SU-DHL-6 (cell line): ENCODE measurements around the gene CCNB1IP1.
"Not testable (repeated sequence)": the region's sequence is repeated elsewhere in the genome, so short reads cannot be mapped to it uniquely, and the experiment has no call there.

Experiments used
- EZH2phosphoT487 ChIP-seq: fragments of 200-600 bp; sonication (generic), shearing (Covaris generic); conservative IDR thresholded peaks from 2 replicates; pipeline ENCODE4 v1.6.1; 2018; ENCODE audit warnings: mild to moderate bottlenecking, antibody characterized with exemption, low read length, moderate library complexity, mixed read lengths
- TF ChIP-seq, protein P1 (sequence below): fragments of 200-600 bp; sonication (generic); IDR thresholded peaks from one replicate; pipeline ENCODE4 v1.5.1; 2017; ENCODE audit warnings: antibody characterized with exemption, mild to moderate bottlenecking, low read length, moderate library complexity; ENCODE audit not compliant: insufficient read depth, poor library complexity, severe bottlenecking

DNA sequence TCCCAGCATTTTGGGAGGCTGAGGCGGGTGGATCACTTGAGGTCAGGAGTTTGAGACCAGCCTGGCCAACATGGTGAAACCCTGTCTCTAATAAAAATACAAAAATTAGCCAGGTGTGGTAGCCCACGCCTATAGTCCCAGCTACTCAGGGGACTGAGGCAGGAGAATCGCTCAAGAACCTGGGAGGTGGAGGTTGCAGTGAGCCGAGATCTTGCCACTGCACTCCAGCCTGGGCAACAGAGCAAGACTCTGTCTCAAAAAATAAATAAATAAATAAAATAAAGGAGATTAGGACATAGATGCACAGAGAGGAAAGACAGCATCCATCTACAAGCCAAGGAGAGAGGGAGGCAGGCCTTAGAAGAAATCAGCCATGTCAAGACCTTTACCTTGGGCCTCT, 8.0 kb upstream of the CCNB1IP1 start:
- TF ChIP-seq, protein P1, sequence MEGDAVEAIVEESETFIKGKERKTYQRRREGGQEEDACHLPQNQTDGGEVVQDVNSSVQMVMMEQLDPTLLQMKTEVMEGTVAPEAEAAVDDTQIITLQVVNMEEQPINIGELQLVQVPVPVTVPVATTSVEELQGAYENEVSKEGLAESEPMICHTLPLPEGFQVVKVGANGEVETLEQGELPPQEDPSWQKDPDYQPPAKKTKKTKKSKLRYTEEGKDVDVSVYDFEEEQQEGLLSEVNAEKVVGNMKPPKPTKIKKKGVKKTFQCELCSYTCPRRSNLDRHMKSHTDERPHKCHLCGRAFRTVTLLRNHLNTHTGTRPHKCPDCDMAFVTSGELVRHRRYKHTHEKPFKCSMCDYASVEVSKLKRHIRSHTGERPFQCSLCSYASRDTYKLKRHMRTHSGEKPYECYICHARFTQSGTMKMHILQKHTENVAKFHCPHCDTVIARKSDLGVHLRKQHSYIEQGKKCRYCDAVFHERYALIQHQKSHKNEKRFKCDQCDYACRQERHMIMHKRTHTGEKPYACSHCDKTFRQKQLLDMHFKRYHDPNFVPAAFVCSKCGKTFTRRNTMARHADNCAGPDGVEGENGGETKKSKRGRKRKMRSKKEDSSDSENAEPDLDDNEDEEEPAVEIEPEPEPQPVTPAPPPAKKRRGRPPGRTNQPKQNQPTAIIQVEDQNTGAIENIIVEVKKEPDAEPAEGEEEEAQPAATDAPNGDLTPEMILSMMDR: not testable (repeated sequence)
- TF ChIP-seq EZH2phosphoT487: not testable (repeated sequence)
